ENCODE data around the gene BMP3.
A peak's percentile ranks its signal among the peaks of the same experiment; 100 is the strongest.

BMP3 gene

GRCh38 chr4:81040012-81040659, 9.6 kb downstream of the BMP3 start:
- DNase-seq (ENCODE audit: low read depth in 1 of 2, low spot score in 1 of 2) = no peak

GRCh38 chr4:81042578-81043365, 12.3 kb downstream of the BMP3 start:
- DNase-seq (ENCODE audit: low read depth in 1 of 2, low spot score in 1 of 2) = no peak

GRCh38 chr4:81049330-81049729, 18.8 kb downstream of the BMP3 start:
- no peak for DNase-seq (ENCODE audit: low read depth in 1 of 2, low spot score in 1 of 2)

GRCh38 chr4:81049907-81050306, 19.4 kb downstream of the BMP3 start:
- DNase-seq (ENCODE audit: low read depth in 1 of 2, low spot score in 1 of 2) = no peak

GRCh38 chr4:81052119-81053068, 21.9 kb downstream of the BMP3 start:
- peak; percentile 14 for DNase-seq (ENCODE audit: low read depth in 1 of 2, low spot score in 1 of 2)

GRCh38 chr4:81058621-81059020, 28.1 kb downstream of the BMP3 start:
- DNase-seq (ENCODE audit: low read depth in 1 of 2, low spot score in 1 of 2) = no peak

- no peak for DNase-seq (ENCODE audit: low read depth in 1 of 2, low spot score in 1 of 2)
Measured at GRCh38 chr4:81060587-81061343, 30.3 kb downstream of the BMP3 start.

- DNase-seq (ENCODE audit: low read depth in 1 of 2, low spot score in 1 of 2) = no peak
Measured at GRCh38 chr4:81061344-81061730, 30.8 kb downstream of the BMP3 start.

- DNase-seq (ENCODE audit: low read depth in 1 of 2, low spot score in 1 of 2) = no peak
Measured at GRCh38 chr4:81062001-81062400, 31.5 kb downstream of the BMP3 start.

- no peak for DNase-seq (ENCODE audit: low read depth in 1 of 2, low spot score in 1 of 2)
Measured at GRCh38 chr4:81065446-81065845, 34.9 kb downstream of the BMP3 start.

GRCh38 chr4:81069706-81070331, 39.3 kb downstream of the BMP3 start:
- DNase-seq (ENCODE audit: low read depth in 1 of 2, low spot score in 1 of 2) = peak in 1 of 2 donors; percentile 31

- DNase-seq (ENCODE audit: low read depth in 1 of 2, low spot score in 1 of 2) = no peak
Measured at GRCh38 chr4:81071013-81071412, 40.5 kb downstream of the BMP3 start.

- no peak for DNase-seq (ENCODE audit: low read depth in 1 of 2, low spot score in 1 of 2)
Measured at GRCh38 chr4:81081156-81081555, 50.6 kb downstream of the BMP3 start.

- no peak for DNase-seq (ENCODE audit: low read depth in 1 of 2, low spot score in 1 of 2)
Measured at GRCh38 chr4:81084029-81084428, 53.5 kb downstream of the BMP3 start.

GRCh38 chr4:81084634-81085033, 54.1 kb downstream of the BMP3 start:
- no peak for DNase-seq (ENCODE audit: low read depth in 1 of 2, low spot score in 1 of 2)

GRCh38 chr4:81085291-81085690, 54.8 kb downstream of the BMP3 start:
- DNase-seq (ENCODE audit: low read depth in 1 of 2, low spot score in 1 of 2) = no peak

- DNase-seq (ENCODE audit: low read depth in 1 of 2, low spot score in 1 of 2) = no peak
Measured at GRCh38 chr4:81085979-81086378, 55.5 kb downstream of the BMP3 start.

- no peak for DNase-seq (ENCODE audit: low read depth in 1 of 2, low spot score in 1 of 2)
Measured at GRCh38 chr4:81093720-81094401, 63.4 kb downstream of the BMP3 start.

GRCh38 chr4:81095389-81095788, 64.9 kb downstream of the BMP3 start:
- DNase-seq (ENCODE audit: low read depth in 1 of 2, low spot score in 1 of 2) = no peak

- DNase-seq (ENCODE audit: low read depth in 1 of 2, low spot score in 1 of 2) = no peak
Measured at GRCh38 chr4:81096566-81096965, 66.1 kb downstream of the BMP3 start.
